ENCODE data around the gene ADGRB3.
"Not testable (repeated sequence)": the region's sequence is repeated elsewhere in the genome, so short reads cannot be mapped to it uniquely, and the experiment has no call there.

ADGRB3 gene

GRCh38 chr6:68740828-68741500 is 105.9 kb downstream of the ADGRB3 start:
- DNase-seq (ENCODE audit: low read depth in 2 of 2), result no peak

DNA sequence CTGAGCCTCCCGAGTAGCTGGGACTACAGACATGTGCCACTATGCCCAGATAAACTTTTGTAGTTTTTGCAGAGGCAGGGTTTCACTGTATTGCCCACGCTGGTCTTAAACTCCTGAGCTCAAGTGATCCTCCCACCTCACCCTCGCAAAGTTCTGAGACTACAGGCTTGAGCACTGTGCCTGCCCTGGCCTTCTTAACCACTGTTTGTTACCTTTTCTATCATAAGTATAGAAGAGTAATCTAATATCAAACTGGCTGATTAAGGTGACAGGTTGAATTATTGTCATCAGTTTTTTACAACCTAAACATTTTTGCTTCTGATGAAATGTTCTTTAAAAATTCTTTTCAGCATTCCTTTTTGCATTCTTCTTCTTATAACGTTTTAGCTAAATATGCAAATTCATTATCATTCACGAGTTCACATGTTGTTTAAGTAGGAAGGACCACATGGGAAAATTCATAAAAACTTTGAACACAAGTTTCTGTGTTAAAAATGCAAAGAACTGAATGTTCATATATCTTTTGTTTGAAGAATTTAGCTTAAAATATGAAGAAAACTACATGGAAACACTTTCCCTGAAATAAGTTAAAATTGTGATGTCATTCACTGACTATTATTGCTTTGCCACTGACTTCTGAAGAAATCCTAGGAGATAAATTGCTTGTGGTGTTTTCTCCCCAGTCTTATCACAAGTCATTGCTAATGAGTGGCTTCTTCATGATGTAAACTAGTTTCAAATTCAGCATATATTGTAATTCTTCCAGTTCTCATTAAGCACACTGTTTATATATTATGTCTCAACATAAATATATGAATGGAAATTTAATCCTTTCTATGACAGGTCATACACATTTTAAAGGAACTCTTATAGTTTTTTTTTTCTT is 106.7 kb downstream of the ADGRB3 start:
- DNase-seq (ENCODE audit: low read depth in 2 of 2), result no peak

- no peak for DNase-seq (ENCODE audit: low read depth in 2 of 2)
These were observed 108.0 kb downstream of the ADGRB3 start for GRCh38 chr6:68743099-68743498.

- DNase-seq (ENCODE audit: low read depth in 2 of 2), result not testable (repeated sequence)
These were observed 109.3 kb downstream of the ADGRB3 start for GRCh38 chr6:68744376-68744775.

GRCh38 chr6:68746376-68746775 is 111.3 kb downstream of the ADGRB3 start:
- DNase-seq (ENCODE audit: low read depth in 2 of 2), result no peak

DNA sequence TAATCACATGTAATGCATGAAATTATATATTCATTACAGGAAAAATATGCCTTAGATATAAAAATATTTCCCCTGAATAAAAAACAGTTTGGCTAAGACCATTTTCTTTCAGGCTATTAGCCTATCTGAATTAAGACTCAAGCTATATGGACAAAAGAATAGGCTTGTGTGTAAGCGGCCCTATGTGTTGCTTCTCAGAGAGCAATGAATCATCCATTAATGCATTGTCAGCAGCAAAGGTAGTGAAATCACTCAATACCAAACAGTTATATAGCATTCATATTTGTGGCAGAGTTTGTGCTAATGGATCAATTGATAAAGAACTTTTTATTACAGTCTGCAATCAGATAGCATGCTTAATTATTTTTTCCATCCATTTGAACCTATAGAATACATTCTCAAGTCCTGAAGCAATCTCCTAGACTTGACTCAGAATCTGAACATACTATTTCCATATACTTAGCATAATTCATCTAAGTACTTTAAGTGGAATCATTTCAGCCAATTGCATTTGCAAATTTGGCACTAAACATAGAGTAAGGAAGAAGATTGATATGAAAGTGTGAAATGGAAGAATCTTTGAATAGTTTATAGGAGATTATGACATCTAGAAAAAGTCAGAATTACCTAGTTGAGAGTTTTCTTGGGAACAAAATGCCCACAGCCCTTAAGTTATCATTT is 112.2 kb downstream of the ADGRB3 start:
- DNase-seq (ENCODE audit: low read depth in 2 of 2), result no peak

DNA sequence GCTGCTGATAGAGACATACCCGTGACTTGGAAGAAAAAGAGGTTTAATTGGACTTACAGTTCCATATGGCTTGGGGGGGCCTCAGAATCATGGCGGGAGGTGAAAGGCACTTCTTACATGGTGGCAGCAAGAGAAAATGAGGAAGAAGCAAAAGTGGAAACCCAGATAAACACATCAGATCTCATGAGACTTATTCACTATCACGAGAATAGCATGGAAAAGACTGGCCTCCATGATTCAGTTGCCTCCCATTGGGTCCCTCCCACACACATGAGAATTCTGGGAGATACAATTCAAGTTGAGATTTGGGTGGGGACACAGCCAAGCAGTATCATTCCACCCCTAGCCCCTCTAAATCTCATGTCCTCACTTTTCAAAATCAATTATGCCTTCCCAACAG is 112.8 kb downstream of the ADGRB3 start:
- DNase-seq (ENCODE audit: low read depth in 2 of 2), result not testable (repeated sequence)

DNA sequence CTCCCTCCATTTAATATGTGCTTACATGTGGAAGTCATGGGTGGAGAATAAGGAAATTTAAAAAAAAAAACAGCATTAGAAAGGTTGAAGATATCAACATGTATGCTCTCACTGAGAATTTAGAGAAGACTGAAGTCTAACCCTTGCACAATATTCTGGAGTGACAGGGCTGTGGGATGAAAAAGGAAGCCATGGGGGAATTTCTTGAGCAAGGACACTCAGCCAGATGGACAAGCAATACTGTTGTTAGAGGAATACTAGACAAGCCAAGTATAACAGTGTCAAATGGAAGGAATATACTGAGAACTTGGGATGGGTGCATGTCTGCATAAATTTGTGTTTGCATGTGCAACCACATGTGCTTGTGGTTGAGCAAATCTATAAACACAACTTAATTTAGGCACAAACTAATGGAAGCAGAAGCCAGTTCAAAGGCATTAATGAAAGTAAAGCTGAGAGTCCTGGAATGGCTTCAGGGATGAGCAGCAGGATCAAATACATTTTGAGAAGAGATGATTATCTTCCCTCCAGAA is 119.7 kb downstream of the ADGRB3 start:
- no peak for DNase-seq (ENCODE audit: low read depth in 2 of 2)

DNA sequence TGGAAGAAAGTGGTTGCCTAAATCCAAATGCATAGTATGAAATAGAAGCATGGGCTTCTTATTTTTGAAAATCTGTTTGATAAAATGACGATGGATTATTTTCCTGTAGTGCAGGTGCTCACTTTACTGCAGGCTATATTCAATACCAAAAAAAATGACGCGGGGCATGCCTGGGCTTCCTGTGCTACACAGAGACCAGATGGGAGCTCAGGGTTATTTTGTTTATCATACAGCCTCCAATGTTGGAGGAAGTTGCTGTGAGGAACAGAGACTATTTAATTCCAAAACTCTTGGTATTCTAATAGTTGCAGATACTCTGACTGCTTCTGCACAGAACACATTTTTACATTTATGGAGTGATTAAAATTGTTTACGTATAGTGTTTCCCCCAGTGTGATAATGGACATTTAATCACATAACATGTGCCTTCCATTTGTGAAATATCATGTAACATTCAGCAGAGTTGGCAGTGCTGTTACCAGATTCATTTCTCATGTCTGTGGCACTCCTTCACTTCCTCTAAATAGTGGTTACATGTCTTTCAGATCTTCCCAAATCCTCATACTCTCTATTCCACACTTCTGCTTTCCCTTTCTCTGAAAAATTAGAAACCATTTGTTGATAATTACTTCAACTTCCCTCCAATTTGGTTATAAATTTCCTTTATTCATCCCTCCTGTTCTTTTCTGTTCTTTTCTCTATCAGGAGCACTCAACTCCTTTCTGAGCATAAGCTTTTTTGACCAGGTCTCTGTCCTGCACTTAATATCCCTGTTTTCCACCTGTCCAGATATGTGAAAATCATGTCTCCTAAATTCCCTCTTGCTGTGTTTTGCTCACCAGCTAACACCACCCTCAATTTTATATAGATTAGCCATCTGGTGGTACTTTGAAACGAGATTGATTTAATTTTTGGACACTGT is 121.6 kb downstream of the ADGRB3 start:
- DNase-seq (ENCODE audit: low read depth in 2 of 2), result no peak

- no peak for DNase-seq (ENCODE audit: low read depth in 2 of 2)
These were observed 122.7 kb downstream of the ADGRB3 start for GRCh38 chr6:68757821-68758220.

GRCh38 chr6:68758559-68758958 is 123.5 kb downstream of the ADGRB3 start:
- no peak for DNase-seq (ENCODE audit: low read depth in 2 of 2)

- DNase-seq (ENCODE audit: low read depth in 2 of 2), result no peak
These were observed 125.4 kb downstream of the ADGRB3 start for GRCh38 chr6:68760485-68760884.

DNA sequence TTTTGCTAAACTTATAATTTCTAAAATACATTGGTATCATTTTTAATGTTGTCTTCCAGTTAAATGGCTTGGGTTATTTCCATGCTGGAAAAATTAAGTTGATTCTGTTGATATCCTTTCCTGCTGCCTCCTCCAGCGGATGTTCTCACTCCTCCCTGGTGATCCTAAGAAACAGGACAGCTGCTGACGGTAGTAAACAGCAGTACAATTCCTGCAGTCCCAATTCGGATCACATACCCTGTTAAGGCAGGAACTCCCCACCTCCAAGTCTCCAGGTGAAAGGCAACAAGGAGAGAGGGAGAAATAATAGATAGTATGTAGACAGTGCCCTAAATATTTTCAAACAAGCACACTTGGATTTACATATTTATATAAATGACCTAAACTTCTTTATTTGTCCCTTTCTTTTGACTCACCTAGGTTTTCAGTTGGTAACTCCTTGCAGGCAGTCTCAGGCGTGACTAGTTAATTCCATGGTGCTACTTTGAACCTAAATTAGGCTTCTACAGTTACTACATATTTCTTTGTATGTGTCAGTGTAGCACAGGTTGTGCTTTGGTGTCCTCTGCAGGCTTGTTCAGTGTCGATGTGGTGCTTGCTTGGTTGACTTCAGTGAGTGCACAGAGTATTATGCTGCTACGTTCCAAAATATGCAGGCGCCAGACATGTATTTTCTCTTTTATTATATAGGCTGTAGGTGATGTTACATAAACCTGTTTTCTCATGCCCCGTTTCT is 126.0 kb downstream of the ADGRB3 start:
- no peak for DNase-seq (ENCODE audit: low read depth in 2 of 2)

DNA sequence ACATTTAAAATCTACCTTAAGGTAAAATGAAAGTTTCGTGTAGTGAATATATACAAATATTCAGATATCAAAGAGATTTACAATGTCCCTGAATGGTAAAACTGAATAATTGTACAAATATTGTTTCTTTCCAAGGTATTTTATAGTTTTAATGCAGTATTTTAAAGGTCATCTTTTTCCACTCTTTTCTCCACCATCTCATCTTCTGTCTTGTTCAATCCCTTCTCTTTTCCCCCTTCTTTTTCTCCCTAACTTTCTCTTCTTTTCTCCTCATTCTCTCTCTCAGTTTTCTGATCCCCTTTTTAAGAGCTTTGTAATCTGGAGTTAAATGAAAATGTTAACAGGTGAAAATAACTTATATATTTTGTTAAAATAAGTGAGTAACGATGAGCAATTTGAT is 126.9 kb downstream of the ADGRB3 start:
- DNase-seq (ENCODE audit: low read depth in 2 of 2), result no peak

GRCh38 chr6:68771426-68771825 is 136.3 kb downstream of the ADGRB3 start:
- no peak for DNase-seq (ENCODE audit: low read depth in 2 of 2)

DNA sequence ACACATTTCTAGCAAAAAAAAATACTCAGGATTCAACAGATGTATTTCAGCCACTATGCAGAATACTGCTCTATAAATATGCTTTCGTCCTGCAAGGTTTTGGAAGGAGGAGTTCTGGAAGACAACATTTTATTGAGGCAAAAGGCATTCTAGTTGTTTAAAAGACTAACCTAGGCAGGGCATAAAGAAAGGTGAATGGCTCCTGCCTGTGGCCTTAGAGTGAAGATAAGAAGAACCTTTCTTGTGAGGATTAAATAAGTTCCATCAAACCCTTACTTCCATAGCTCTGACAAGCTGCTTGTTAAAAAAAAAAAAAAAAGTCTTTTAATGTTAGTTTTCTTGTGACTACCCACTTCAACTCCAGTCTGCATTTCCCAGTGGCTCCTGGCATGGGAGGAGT is 139.8 kb downstream of the ADGRB3 start:
- no peak for DNase-seq (ENCODE audit: low read depth in 2 of 2)

- DNase-seq (ENCODE audit: low read depth in 2 of 2), result no peak
These were observed 141.3 kb downstream of the ADGRB3 start for GRCh38 chr6:68776354-68776753.

GRCh38 chr6:68777956-68778355 is 142.9 kb downstream of the ADGRB3 start:
- no peak for DNase-seq (ENCODE audit: low read depth in 2 of 2)

GRCh38 chr6:68778356-68779020 is 143.4 kb downstream of the ADGRB3 start:
- no peak for DNase-seq (ENCODE audit: low read depth in 2 of 2)

DNA sequence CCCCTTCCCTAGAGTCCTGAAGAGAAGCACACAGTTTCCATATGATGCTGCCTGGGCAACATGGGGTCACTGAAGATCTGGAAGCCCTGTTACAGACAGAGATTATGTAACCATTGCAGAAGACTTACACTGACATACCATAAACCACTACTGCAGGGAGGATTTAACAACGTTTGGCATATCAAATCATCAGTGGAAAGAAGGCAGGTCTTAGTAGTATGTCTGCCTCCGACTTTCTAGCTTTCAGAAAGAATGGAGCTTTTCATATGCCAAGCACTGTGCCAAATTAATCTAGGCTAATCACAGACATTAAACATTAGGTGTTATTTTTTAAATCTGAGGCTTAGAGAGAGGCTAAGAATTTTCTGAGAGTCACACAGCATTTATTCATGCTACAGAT is 144.3 kb downstream of the ADGRB3 start:
- no peak for DNase-seq (ENCODE audit: low read depth in 2 of 2)
